ENCODE results near the gene PALLD. TPM values are rescaled to one million over a fixed set of nuclear protein-coding genes. Genes with fewer than 3 reads are reported as not detected.
A peak's percentile ranks its signal among the peaks of the same experiment; 100 is the strongest.

The PALLD gene
- total RNA-seq, 1 donor from 2014 or later: 45.6 TPM

DNA sequence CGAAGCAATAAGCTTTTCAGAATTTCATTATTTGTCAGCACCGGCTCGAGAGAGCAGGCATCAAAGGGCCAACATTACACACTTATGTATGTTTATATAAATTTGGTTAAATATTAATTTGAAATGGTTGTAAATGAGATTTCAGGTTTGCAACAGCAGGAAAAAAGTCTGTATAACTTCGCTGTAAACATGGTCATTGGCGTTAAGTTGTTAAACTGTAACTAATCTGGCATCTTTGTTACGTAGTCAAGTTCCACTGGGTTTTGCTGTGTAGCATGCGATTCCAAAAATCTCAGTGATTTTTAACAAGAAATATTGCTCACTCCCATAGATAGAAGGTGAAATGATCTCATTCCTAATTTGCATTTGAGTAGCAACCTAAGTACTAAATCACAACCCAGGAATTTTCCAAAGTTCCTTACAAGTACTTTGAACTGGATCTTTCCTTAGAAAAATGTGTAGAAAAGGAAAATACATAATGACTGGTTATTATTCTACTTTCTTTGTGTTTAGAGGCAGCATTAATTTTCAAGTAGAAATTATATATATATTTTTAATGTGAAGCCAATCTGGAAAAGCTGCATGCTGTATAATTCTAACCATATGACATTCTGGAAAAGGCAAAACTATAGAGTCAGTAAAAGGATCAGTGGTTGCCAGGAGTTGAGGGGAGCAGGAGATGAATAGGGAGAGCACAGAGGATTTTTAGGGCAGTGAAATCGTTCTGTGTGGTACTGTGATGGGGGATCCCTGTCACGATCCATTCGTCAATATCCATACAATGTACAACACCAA is 291.1 kb downstream of the PALLD start:
- DNase-seq (ENCODE audit: low read depth): peak; percentile 93
- TF ChIP-seq, protein P1, sequence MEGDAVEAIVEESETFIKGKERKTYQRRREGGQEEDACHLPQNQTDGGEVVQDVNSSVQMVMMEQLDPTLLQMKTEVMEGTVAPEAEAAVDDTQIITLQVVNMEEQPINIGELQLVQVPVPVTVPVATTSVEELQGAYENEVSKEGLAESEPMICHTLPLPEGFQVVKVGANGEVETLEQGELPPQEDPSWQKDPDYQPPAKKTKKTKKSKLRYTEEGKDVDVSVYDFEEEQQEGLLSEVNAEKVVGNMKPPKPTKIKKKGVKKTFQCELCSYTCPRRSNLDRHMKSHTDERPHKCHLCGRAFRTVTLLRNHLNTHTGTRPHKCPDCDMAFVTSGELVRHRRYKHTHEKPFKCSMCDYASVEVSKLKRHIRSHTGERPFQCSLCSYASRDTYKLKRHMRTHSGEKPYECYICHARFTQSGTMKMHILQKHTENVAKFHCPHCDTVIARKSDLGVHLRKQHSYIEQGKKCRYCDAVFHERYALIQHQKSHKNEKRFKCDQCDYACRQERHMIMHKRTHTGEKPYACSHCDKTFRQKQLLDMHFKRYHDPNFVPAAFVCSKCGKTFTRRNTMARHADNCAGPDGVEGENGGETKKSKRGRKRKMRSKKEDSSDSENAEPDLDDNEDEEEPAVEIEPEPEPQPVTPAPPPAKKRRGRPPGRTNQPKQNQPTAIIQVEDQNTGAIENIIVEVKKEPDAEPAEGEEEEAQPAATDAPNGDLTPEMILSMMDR (conservative IDR thresholded peaks at IDR 0.05; ENCODE audit: low read depth, low read length): no peak

DNA sequence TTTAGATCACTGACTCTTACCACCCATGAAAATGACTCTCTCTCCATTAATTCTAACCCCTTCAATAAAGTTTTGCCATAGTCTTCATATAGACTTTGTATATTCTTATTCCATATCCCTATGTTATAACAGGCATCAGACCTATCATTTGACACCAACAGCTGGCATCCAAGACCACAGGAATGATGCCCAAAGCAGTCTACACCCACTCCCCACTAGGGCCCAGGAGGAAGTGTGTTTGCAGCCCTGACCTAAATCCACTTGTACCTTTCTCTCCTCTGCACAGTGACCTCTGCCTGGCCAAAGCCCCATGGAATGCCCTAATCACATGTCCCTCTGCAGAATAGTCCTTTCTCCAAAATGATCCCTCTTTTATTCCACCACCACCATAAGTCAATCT is 294.0 kb downstream of the PALLD start:
- H3K4me3 ChIP-seq (ENCODE audit: low read depth, low read length): no peak overlapping the region
- TF ChIP-seq, protein P1 (conservative IDR thresholded peaks at IDR 0.05; ENCODE audit: low read depth, low read length): no peak
- no peak for DNase-seq (ENCODE audit: low read depth)

More for the DNA sequence above, 291.1 kb downstream of the PALLD start:
- H3K4me3 ChIP-seq (ENCODE audit: low read depth, low read length): peak overlapping the region; percentile 7

DNA sequence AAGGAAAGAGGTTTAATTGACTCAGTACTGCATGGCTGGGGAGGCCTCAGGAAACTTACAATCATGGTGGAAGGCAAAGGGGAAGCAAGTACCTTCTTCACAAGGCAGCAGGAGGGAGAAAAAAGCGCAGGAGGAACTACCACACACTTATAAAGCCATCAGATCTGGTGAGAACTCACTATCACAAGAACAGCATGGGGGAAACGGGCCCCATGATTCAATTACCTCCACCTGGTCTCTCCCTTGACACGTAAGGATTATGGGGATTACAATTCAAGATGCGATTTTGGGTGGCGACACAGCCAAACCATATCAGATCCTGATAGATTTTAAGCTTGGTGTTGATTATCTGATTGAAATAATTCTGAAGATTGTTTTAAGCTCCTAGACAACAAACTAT is 294.5 kb downstream of the PALLD start:
- H3K4me3 ChIP-seq (ENCODE audit: low read depth, low read length): no peak overlapping the region
- TF ChIP-seq, protein P1 (conservative IDR thresholded peaks at IDR 0.05; ENCODE audit: low read depth, low read length): no peak
- DNase-seq (ENCODE audit: low read depth): no peak

DNA sequence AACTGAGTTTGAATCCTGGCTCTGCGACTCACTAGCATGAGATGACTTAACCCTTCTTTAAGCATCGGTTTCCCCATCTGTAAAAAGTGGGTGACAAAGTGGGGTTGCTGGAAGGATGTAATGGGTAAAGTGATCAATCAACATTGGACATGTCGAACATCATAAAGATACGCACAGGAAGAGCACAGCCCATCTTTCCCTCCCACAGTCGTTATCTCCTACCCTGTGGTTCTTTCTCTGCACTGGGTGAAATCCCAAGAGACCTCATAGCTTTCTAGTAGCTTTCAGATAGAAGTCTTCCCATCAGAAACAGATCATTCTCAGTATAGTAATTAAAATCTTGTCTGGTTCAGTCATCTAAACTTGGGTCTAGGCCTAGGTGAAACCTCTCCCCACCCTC is 296.7 kb downstream of the PALLD start:
- TF ChIP-seq, protein P1 (conservative IDR thresholded peaks at IDR 0.05; ENCODE audit: low read depth, low read length): no peak
- no peak overlapping the region for H3K4me3 ChIP-seq (ENCODE audit: low read depth, low read length)
- no peak for DNase-seq (ENCODE audit: low read depth)

DNA sequence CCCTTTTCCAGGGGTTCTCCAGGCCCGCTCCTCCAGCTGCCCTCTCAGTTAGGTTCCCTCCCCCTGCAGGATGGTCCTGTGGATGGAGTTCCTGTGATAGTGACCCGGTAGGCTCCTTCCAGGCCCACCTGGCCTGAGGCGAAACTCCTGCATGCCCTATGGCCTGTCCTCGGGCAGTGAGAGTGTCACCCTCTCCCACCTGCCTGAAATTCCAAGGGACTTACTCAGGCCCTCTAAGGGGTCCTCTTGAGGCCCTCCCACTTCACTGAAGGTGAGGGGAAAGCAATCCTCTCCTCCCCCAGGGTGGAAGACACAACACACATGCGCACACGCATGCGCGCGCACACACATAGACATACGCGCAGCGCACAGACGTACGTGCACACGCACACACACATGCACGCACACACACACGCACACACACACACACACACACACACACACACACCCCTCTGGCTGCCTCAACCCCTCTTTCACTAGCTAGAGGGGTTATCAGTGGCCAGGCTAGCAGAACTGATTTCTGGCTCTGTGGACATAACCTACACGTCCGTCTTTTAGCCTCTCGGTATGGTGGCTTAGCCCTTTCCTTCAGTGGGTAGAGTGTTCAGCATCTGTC is 297.3 kb downstream of the PALLD start:
- H3K4me3 ChIP-seq (ENCODE audit: low read depth, low read length): no peak overlapping the region
- TF ChIP-seq, protein P1 (conservative IDR thresholded peaks at IDR 0.05; ENCODE audit: low read depth, low read length): no peak
- DNase-seq (ENCODE audit: low read depth): no peak

DNA sequence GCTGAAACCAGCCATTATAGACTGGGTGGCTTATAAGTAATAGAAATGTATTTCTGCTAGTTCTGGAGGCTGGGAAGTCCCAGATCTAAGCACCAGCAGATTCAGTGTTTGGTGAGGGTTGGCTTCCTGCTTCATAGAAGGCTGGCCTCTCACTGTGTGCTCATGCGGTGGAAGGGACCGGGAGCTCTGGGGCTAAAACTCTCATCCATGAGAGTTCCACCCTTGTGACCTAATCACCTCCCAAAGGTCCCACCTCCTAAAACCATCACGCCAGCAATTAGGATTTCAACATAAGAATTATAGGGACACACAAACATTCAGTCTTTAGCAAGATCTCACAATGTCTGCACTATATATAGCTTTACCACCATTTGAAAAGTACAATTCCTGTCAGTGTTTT is 298.0 kb downstream of the PALLD start:
- H3K4me3 ChIP-seq (ENCODE audit: low read depth, low read length): no peak overlapping the region
- DNase-seq (ENCODE audit: low read depth): no peak
- TF ChIP-seq, protein P1 (conservative IDR thresholded peaks at IDR 0.05; ENCODE audit: low read depth, low read length): no peak

Measured in epithelial cell of proximal tubule (primary cell).